Renal pelvis (tissue), 4 donors: ENCODE results near the gene GMPR. TPM values are rescaled to one million over a fixed set of nuclear protein-coding genes. Genes with fewer than 3 reads are reported as not detected.
"Not testable (repeated sequence)": the region's sequence is repeated elsewhere in the genome, so short reads cannot be mapped to it uniquely, and the experiment has no call there.

Experiments
- DNase-seq: peaks from one replicate; pipeline ENCODE4 v3.0.0-alpha.2; 2013
- polyA plus RNA-seq, 3 donors: library from polyadenylated mRNA; unstranded; fragments of 120-200 nt; gene quantifications; one replicate each; pipeline ENCODE4 v1.2.1, GENCODE V29; 2013; ENCODE audit not compliant: insufficient read length in 3 of 3

The GMPR gene
- polyA plus RNA-seq, 3 donors, result 9.8 to 11.9 (median 10.8) TPM

- DNase-seq, result no peak
Observed at GRCh38 chr6:16267428-16268263, 29.3 kb downstream of the GMPR start.

GRCh38 chr6:16269442-16270070 is 31.2 kb downstream of the GMPR start:
- not testable (repeated sequence) for DNase-seq

- DNase-seq, result no peak
Observed at GRCh38 chr6:16270178-16270794, 31.9 kb downstream of the GMPR start.

- no peak for DNase-seq
Observed at GRCh38 chr6:16271428-16271827, 33.0 kb downstream of the GMPR start.

GRCh38 chr6:16272201-16272600 is 33.8 kb downstream of the GMPR start:
- no peak for DNase-seq

- DNase-seq, result no peak
Observed at GRCh38 chr6:16273256-16273655, 34.9 kb downstream of the GMPR start.

- no peak for DNase-seq
Observed at GRCh38 chr6:16274483-16274882, 36.1 kb downstream of the GMPR start.

- DNase-seq, result no peak
Observed at GRCh38 chr6:16274885-16275589, 36.6 kb downstream of the GMPR start.

- DNase-seq, result peak; percentile 38
Observed at GRCh38 chr6:16277101-16277981, 39.0 kb downstream of the GMPR start.

GRCh38 chr6:16278048-16278724 is 39.8 kb downstream of the GMPR start:
- no peak for DNase-seq

- no peak for DNase-seq
Observed at GRCh38 chr6:16278750-16279149, 40.4 kb downstream of the GMPR start.

- DNase-seq, result no peak
Observed at GRCh38 chr6:16279243-16279642, 40.9 kb downstream of the GMPR start.

GRCh38 chr6:16282370-16282769 is 44.0 kb downstream of the GMPR start:
- DNase-seq, result no peak

GRCh38 chr6:16284472-16284871 is 46.1 kb downstream of the GMPR start:
- DNase-seq, result no peak

GRCh38 chr6:16285467-16286150 is 47.2 kb downstream of the GMPR start:
- no peak for DNase-seq

- DNase-seq, result peak; percentile 54
Observed at GRCh38 chr6:16286151-16286522, 47.8 kb downstream of the GMPR start.

- no peak for DNase-seq
Observed at GRCh38 chr6:16288163-16288562, 49.8 kb downstream of the GMPR start.

- no peak for DNase-seq
Observed at GRCh38 chr6:16291739-16292138, 53.4 kb downstream of the GMPR start.

GRCh38 chr6:16292432-16292831 is 54.0 kb downstream of the GMPR start:
- DNase-seq, result no peak

- DNase-seq, result no peak
Observed at GRCh38 chr6:16292942-16293341, 54.6 kb downstream of the GMPR start.
